Naive thymus-derived CD4-positive, alpha-beta T cell (primary cell): Measurements from ENCODE around the gene ZRSR2. TPM values are rescaled to one million over a fixed set of nuclear protein-coding genes. Genes with fewer than 3 reads are reported as not detected.

Experiments
- ATAC-seq: fragments of 150-1000 bp; cut with Tn5 transposase; 2 replicates; pipeline ENCODE4 v1.10.0; 2021; ENCODE audit warnings: mild to moderate bottlenecking, moderate library complexity
- CTCF ChIA-PET: fragments of 350-600 bp; sonication (Branson Sonifier 250); formaldehyde crosslinking; loops from one replicate; lab custom pipeline; 2021; ENCODE audit warnings: antibody characterized with exemption; lab: Charles Lee
- POLR2A ChIA-PET: fragments of 350-600 bp; sonication (Branson Sonifier 250); formaldehyde crosslinking; loops from one replicate; lab custom pipeline; 2021; ENCODE audit warnings: antibody characterized with exemption, inconsistent platforms; lab: Charles Lee
- DNase-seq, 9 donors: peaks; one replicate each; pipeline versions ENCODE4 v3.0.0 to v3.0.0-alpha.2; 2020 to 2022; ENCODE audit warnings: mixed read lengths in 1 of 9
- H3K27ac ChIP-seq: one replicate; pipeline ENCODE4 v1.7.0; 2013; ENCODE audit warnings: mild to moderate bottlenecking, low read depth, low read length, moderate library complexity
- H3K27me3 ChIP-seq, 2 donors: one replicate each; pipeline ENCODE4 v1.7.0; 2013; ENCODE audit warnings: low read length in 2 of 2, mild to moderate bottlenecking in 2 of 2, moderate library complexity in 2 of 2; ENCODE audit not compliant: control insufficient read depth in 2 of 2, insufficient read depth in 2 of 2
- H3K36me3 ChIP-seq, 3 experiments: 1 replicate in 2 of 3; 2 replicates in 1 of 3; pipeline ENCODE4 v1.7.0; 2013; ENCODE audit warnings: low read length in 3 of 3, mild to moderate bottlenecking in 3 of 3, moderate library complexity in 1 of 3; ENCODE audit not compliant: insufficient read depth in 3 of 3, control insufficient read depth in 2 of 3
- H3K4me1 ChIP-seq, 2 donors: one replicate each; pipeline ENCODE4 v1.7.0; 2013; ENCODE audit warnings: low read length in 2 of 2, mild to moderate bottlenecking in 2 of 2, moderate library complexity in 1 of 2; ENCODE audit not compliant: control insufficient read depth in 2 of 2, insufficient read depth in 2 of 2
- H3K4me3 ChIP-seq: 2 replicates; pipeline ENCODE4 v1.7.0; 2013; ENCODE audit warnings: mild to moderate bottlenecking, low read length
- H3K9me3 ChIP-seq, 3 experiments: 1 replicate in 2 of 3; 2 replicates in 1 of 3; pipeline ENCODE4 v1.7.0; 2013; ENCODE audit warnings: low read length in 3 of 3; ENCODE audit not compliant: control insufficient read depth in 2 of 3
- H3K27ac Mint-ChIP-seq, 9 donors: one replicate each; pipeline ENCODE4 v1.8.0; 2020 to 2022; ENCODE audit warnings: mixed read lengths in 9 of 9, mild to moderate bottlenecking in 8 of 9, moderate library complexity in 5 of 9, inconsistent platforms in 2 of 9
- H3K27me3 Mint-ChIP-seq, 5 donors: one replicate each; pipeline ENCODE4 v1.8.0; 2021 to 2022; ENCODE audit warnings: mixed read lengths in 5 of 5, mild to moderate bottlenecking in 1 of 5
- H3K36me3 Mint-ChIP-seq, 5 donors: one replicate each; pipeline ENCODE4 v1.8.0; 2020 to 2022; ENCODE audit warnings: mixed read lengths in 5 of 5, mild to moderate bottlenecking in 3 of 5, inconsistent platforms in 1 of 5
- H3K4me1 Mint-ChIP-seq, 7 donors: one replicate each; pipeline ENCODE4 v1.8.0; 2020 to 2022; ENCODE audit warnings: mixed read lengths in 7 of 7, mild to moderate bottlenecking in 3 of 7, inconsistent platforms in 1 of 7
- H3K4me3 Mint-ChIP-seq, 10 donors: one replicate each; pipeline ENCODE4 v1.8.0; 2020 to 2022; ENCODE audit warnings: mild to moderate bottlenecking in 10 of 10, mixed read lengths in 10 of 10, moderate library complexity in 6 of 10, inconsistent platforms in 2 of 10
- H3K9me3 Mint-ChIP-seq, 11 donors: one replicate each; pipeline ENCODE4 v1.8.0; 2020 to 2022; ENCODE audit warnings: mixed read lengths in 11 of 11, mild to moderate bottlenecking in 4 of 11, inconsistent platforms in 1 of 11, moderate library complexity in 1 of 11
- intact Hi-C, 2 donors: fragments of 100-400 bp; cut with micrococcal nuclease; formaldehyde crosslinking; loops; one replicate each; pipeline ENCODE4 v1.15.1; 2023
- polyA plus RNA-seq, 2 donors: library from polyadenylated mRNA; unstranded; fragments of 300-500 nt; fragmentation: Illumina TruSeq; gene quantifications; one replicate each; pipeline ENCODE4 v1.2.3, GENCODE V29; 2021
- total RNA-seq, 6 experiments: library from RNA in 5 of 6; stranded (reverse) in 5 of 6; gene quantifications; 1 replicate in 5 of 6; 2 replicates in 1 of 6; pipeline ENCODE4 v1.2.3 and lab custom pipeline; 2021 to 2026

ZRSR2 gene
- total and polyA plus RNA-seq, 7 experiments from 2014 or later, result 20.8 to 46.0 (median 25.4) TPM

DNA sequence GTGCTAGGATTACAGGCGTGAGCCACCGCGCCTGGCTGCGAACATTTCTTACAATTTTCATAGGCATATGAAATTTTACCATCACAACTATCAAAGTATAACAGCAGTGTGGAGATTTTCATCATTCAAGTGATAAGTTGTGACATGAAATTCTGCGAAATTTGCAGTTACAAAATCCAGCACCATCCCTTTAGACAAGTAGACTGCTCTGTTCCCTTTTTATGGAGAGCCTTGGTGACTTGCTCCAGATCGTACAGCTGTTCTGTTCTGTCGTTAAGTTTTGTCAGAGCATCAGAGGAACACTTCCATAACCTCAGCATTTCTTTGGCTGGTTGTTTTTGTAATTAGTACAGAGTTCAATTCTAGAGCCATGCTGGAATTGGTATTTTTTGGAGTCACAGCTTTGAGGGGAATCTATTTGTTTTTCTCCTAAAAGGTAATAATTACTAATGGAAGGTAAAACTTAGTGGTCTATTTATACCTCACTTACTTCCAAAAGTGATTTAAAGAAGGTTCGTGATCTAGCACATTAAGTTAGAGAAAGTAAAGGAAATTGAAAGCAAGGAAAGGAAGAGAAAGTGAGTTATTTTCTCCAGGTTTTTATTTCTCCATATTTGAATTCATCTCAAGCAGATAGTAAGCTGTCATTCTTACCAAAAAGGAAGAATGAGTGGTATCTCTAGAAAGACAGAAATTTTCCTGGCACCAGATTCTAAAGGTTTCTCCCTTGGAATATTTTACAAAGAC is 22.1 kb downstream of the ZRSR2 start:
- H3K36me3 ChIP-seq, result peaks cover 0 to 49% (median 4%) of the 10 kb centered on the region in 3 experiments
- intact Hi-C loops, result no loop called here
- no peak overlapping the region for H3K27ac ChIP-seq
- no peaks in the 10 kb centered on the region for H3K27me3 ChIP-seq
- no peak for DNase-seq
- POLR2A ChIA-PET, result no interaction called here
- Mint-ChIP-seq H3K4me3 (no peak overlapping the region), H3K27ac (peak overlapping the region in 1 of 9 donors; percentile 4), H3K36me3 (peaks cover 0 to 60% (median 11%) of the 10 kb centered on the region in 5 donors), H3K9me3 (no peaks in the 10 kb centered on the region), H3K4me1 (peaks cover 0 to 39% (median 35%) of the 10 kb centered on the region in 7 donors), H3K27me3 (no peaks in the 10 kb centered on the region)
- peaks cover 14 to 24% of the 10 kb centered on the region in 2 donors for H3K4me1 ChIP-seq
- CTCF ChIA-PET, result no interaction called here
- no peak overlapping the region for H3K4me3 ChIP-seq
- no peaks in the 10 kb centered on the region for H3K9me3 ChIP-seq
- no peak for ATAC-seq

- Histone ChIP-seq H3K4me3 (no peak overlapping the region), H3K27me3 (no peaks in the 10 kb centered on the region), H3K9me3 (no peaks in the 10 kb centered on the region), H3K27ac (no peak overlapping the region), H3K36me3 (peaks cover 0 to 48% (median 10%) of the 10 kb centered on the region in 3 experiments), H3K4me1 (peaks cover 14 to 26% of the 10 kb centered on the region in 2 donors)
- H3K4me3 Mint-ChIP-seq, result no peak overlapping the region
- H3K27ac Mint-ChIP-seq, result peak overlapping the region in 1 of 9 donors; percentile 28
- POLR2A ChIA-PET, result interaction anchor here (0.6 kb wide), 1 partner anchor 1031 kb away, joined by 4 read pairs; no protein-coding TSS in a partner anchor
- ATAC-seq (no peak), DNase-seq (no peak)
- peaks cover 4 to 62% (median 16%) of the 10 kb centered on the region in 5 donors for H3K36me3 Mint-ChIP-seq
- no peaks in the 10 kb centered on the region for H3K27me3 Mint-ChIP-seq
- no peaks in the 10 kb centered on the region for H3K9me3 Mint-ChIP-seq
- CTCF ChIA-PET, result interaction anchor here (0.8 kb wide), 1 partner anchor 130 kb away, joined by 5 read pairs; no protein-coding TSS in a partner anchor
- intact Hi-C loops, result no loop called here
- peaks cover 6 to 44% (median 36%) of the 10 kb centered on the region in 7 donors for H3K4me1 Mint-ChIP-seq
Observed at GRCh38 chrX:15813416-15813815, 23.1 kb downstream of the ZRSR2 start.

GRCh38 chrX:15814771-15815365 is 24.6 kb downstream of the ZRSR2 start:
- H3K27ac Mint-ChIP-seq, result peak overlapping the region in 4 of 9 donors; percentile 32 to 64 (median 50)
- peak in 1 of 9 donors; percentile 7 for DNase-seq
- H3K4me3 Mint-ChIP-seq, result peak overlapping the region in 1 of 10 donors; percentile 23

DNA sequence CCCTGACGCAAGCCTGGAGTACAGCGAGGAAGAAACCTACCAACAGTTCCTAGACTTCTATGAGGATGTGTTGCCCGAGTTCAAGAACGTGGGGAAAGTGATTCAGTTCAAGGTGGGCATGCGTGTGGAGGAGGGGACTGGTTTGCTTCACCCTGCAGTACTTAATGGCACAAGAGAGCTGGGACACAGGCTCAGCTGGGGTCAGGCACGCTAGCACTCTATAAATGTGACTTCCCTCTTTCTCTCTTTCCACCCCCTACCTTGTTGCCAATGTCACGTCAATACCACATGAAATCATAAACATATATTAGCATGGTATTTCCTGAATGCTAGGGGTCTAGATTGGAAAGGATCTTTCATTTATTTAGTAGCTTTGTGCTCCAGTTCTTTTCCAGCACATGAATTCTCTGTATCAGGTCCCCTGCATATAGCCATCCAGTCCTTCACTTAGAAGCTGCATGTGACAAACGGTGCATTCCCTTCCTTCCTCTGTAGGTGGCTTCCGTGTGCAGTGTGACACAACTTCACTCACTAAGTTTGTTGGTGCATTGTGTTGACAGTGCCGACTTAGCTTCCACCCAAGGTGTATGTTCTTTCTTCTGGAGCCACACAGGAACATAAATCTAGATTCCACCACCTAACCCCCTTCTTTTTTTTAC is 25.6 kb downstream of the ZRSR2 start:
- ChIA-PET CTCF (interaction anchor here (0.8 kb wide), 1 partner anchor 32 kb away, joined by 4 read pairs; no protein-coding TSS in a partner anchor), POLR2A (interaction anchor here (0.7 to 1.0 kb wide), 3 partner anchors 39 to 73 kb away, joined by 3 read pairs; no protein-coding TSS in a partner anchor)
- intact Hi-C loops, result loop anchor here (1.0 to 2.0 kb wide), 6 partner anchors 25 to 879 kb away; partner anchors contain the start of genes ZRSR2 (in 2 of the 2) and AP1S2 (in 1 of the 2)
- Mint-ChIP-seq H3K27me3 (no peaks in the 10 kb centered on the region), H3K27ac (peak overlapping the region; percentile 24 to 88 (median 52)), H3K9me3 (no peaks in the 10 kb centered on the region), H3K4me1 (peaks cover 6 to 47% (median 36%) of the 10 kb centered on the region in 7 donors), H3K36me3 (peaks cover 0 to 56% (median 22%) of the 10 kb centered on the region in 5 donors), H3K4me3 (peak overlapping the region in 5 of 10 donors; percentile 13 to 63 (median 39))
- peak in 5 of 9 donors; percentile 11 to 32 (median 18) for DNase-seq
- ATAC-seq, result peak; percentile 82
- Histone ChIP-seq H3K27ac (no peak overlapping the region), H3K27me3 (no peaks in the 10 kb centered on the region), H3K9me3 (no peaks in the 10 kb centered on the region), H3K4me1 (peaks cover 14 to 26% of the 10 kb centered on the region in 2 donors), H3K36me3 (peaks cover 0 to 43% (median 10%) of the 10 kb centered on the region in 3 experiments), H3K4me3 (no peak overlapping the region)

More at GRCh38 chrX:15814771-15815365, 24.6 kb downstream of the ZRSR2 start:
- H3K4me1 ChIP-seq, result peaks cover 14 to 26% of the 10 kb centered on the region in 2 donors
- no peaks in the 10 kb centered on the region for H3K27me3 ChIP-seq
- Mint-ChIP-seq H3K27me3 (no peaks in the 10 kb centered on the region), H3K4me1 (peaks cover 6 to 44% (median 36%) of the 10 kb centered on the region in 7 donors), H3K36me3 (peaks cover 0 to 53% (median 16%) of the 10 kb centered on the region in 5 donors), H3K9me3 (no peaks in the 10 kb centered on the region)
- ChIA-PET CTCF (no interaction called here), POLR2A (no interaction called here)
- intact Hi-C loops, result no loop called here
- H3K4me3 ChIP-seq, result no peak overlapping the region
- no peaks in the 10 kb centered on the region for H3K9me3 ChIP-seq
- no peak for ATAC-seq
- no peak overlapping the region for H3K27ac ChIP-seq
- H3K36me3 ChIP-seq, result peaks cover 0 to 40% (median 10%) of the 10 kb centered on the region in 3 experiments

GRCh38 chrX:15816438-15816809 is 26.1 kb downstream of the ZRSR2 start:
- H3K9me3 ChIP-seq, result no peaks in the 10 kb centered on the region
- H3K27ac ChIP-seq, result no peak overlapping the region
- no peak overlapping the region for H3K4me3 ChIP-seq
- CTCF ChIA-PET, result interaction anchor here (0.8 kb wide), 1 partner anchor 33 kb away, joined by 4 read pairs; no protein-coding TSS in a partner anchor
- DNase-seq, result no peak
- H3K36me3 Mint-ChIP-seq, result peaks cover 0 to 56% (median 22%) of the 10 kb centered on the region in 5 donors
- POLR2A ChIA-PET, result interaction anchor here (0.7 to 1.0 kb wide), 3 partner anchors 39 to 74 kb away, joined by 3 read pairs; no protein-coding TSS in a partner anchor
- intact Hi-C loops, result loop anchor here (1.0 to 2.0 kb wide), 6 partner anchors 26 to 879 kb away; partner anchors contain the start of genes ZRSR2 (in 2 of the 2) and AP1S2 (in 1 of the 2)
- H3K27ac Mint-ChIP-seq, result peak overlapping the region in 8 of 9 donors; percentile 33 to 88 (median 68)
- peaks cover 6 to 47% (median 36%) of the 10 kb centered on the region in 7 donors for H3K4me1 Mint-ChIP-seq
- H3K4me3 Mint-ChIP-seq, result peak overlapping the region in 4 of 10 donors; percentile 39 to 74 (median 59)
- no peaks in the 10 kb centered on the region for H3K9me3 Mint-ChIP-seq
- no peaks in the 10 kb centered on the region for H3K27me3 Mint-ChIP-seq
- H3K36me3 ChIP-seq, result peaks cover 0 to 44% (median 10%) of the 10 kb centered on the region in 3 experiments
- H3K27me3 ChIP-seq, result no peaks in the 10 kb centered on the region
- H3K4me1 ChIP-seq, result peaks cover 14 to 26% of the 10 kb centered on the region in 2 donors
- no peak for ATAC-seq
